Fibroblast of pulmonary artery (primary cell): ENCODE results near the gene DST.
"Not testable (repeated sequence)": the region's sequence is repeated elsewhere in the genome, so short reads cannot be mapped to it uniquely, and the experiment has no call there.

Experiments
- DNase-seq: peaks from one replicate; pipeline ENCODE4 v3.0.0-alpha.2; 2010; ENCODE audit warnings: low read depth
- H3K4me3 ChIP-seq: replicated peaks from 2 replicates; pipeline ENCODE4 v1.5.1; 2011; ENCODE audit warnings: low read depth, mild to moderate bottlenecking, control low read depth, low read length, moderate library complexity
- CTCF ChIP-seq: IDR thresholded peaks from 2 replicates; pipeline ENCODE4 v1.5.1; 2011; ENCODE audit warnings: mild to moderate bottlenecking, control low read depth, low read length, inconsistent platforms; ENCODE audit errors: missing control alignments

The DST gene

DNA sequence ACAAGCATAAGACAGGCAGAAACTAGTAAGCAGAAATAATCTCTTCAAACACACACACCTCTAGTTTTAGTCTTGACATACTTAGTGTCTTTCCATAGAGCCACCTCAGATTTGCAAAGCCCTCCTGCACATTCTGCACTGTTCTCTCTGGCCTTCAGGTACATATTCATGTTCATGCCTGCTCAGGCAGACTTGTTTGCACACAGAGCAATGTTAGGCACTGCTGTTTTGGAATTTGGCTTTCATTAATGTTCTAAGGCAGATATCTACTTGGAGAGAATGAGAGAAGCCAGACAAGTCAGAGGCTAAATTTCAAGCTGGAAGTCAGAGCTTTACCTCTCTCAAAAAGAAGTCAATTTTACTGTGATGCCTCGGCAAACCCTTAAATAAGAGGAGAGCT is 21.3 kb upstream of the DST start:
- no peak for DNase-seq
- TF ChIP-seq CTCF: no peak
- H3K4me3 ChIP-seq: no peak overlapping the region

DNA sequence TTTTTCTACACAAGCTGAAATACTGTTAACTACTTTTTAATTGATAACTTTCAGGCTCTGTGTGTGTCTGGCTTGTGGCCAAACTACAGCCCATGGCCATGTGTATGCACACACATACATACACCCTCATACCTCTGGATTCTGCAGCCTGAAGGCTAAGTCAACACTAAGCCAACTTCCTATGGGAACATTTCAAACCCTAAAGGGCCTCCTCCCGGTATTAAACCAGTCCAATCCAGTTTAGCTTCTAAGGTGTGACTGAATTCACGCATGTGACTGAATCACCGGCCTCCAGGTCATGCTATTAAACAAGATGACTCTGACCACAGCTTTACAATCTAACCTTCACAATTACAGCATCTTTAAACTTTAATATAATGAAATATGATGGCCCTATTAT is 20.7 kb upstream of the DST start:
- H3K4me3 ChIP-seq: no peak overlapping the region
- TF ChIP-seq CTCF: no peak

DNA sequence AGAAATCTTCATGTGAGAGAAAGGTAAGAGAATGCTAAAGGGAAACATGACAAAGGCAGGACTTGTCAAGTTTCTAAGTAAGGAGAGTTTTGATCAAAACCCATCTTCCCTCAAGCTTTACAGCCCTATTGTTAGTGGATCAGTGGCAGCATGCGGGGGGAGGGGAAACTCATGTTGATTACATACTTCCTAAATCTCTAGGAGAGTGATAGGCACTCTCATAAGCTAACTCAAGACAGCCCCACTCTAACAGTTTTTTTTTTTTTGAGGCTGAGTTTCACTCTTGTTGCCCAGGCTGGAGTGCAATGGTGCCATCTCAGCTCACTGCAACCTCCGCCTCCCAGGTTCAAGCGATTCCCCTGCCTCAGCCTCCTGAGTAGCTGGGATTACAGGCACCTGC is 18.6 kb upstream of the DST start:
- not testable (repeated sequence) for DNase-seq, H3K4me3 ChIP-seq

More for the DNA sequence above, 20.7 kb upstream of the DST start:
- no peak for DNase-seq

DNA sequence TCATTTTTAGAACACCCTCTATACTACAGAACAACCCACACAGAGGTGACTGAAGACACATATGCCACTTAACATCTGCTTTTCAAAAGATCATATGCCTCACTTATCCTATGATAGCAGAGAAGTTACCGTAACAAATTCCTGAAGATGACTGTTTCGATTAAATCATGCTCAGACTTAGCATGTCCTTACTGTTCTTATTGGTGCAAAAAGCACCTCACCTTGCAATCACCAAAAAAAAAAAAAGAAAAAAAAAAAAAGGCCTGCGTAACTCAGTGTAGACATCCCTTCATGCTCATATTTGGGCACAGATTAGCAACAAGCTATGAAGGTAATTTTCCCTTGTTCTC is 17.7 kb upstream of the DST start:
- no peak for TF ChIP-seq CTCF
- DNase-seq: no peak

DNA sequence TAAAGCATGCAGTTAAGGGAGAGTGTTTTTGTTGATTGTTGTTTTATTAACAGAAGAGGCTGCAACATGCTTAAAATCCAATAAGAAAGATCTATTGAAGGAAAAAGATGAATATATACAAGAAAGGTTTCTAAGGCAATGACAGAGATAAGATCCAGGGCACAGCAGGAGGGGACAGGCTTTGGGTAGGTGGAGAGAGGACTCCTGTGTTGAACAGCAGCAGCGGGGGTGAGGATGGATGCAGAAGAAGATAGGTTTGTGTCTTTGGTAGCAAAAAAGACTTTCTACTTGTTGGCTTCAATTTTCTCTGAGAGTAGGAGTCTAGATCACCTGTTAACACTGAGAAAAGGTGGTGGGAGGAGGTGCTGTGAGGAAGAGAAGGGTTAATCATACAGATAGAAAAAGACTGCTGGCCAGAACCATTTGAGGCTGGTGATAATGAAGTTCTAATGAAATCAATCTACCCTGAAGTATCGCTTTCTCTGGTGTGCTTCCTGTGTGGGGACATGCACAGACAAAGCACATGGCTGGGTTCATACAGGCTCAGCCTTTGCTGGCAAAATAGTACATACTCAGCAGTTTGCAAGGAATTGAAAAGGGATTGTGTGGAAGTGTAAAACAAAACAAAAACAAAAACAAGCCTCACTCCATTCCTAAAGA is 17.2 kb upstream of the DST start:
- no peak for DNase-seq
- TF ChIP-seq CTCF: no peak
- no peak overlapping the region for H3K4me3 ChIP-seq

More for the DNA sequence above, 17.7 kb upstream of the DST start:
- H3K4me3 ChIP-seq: no peak overlapping the region

DNA sequence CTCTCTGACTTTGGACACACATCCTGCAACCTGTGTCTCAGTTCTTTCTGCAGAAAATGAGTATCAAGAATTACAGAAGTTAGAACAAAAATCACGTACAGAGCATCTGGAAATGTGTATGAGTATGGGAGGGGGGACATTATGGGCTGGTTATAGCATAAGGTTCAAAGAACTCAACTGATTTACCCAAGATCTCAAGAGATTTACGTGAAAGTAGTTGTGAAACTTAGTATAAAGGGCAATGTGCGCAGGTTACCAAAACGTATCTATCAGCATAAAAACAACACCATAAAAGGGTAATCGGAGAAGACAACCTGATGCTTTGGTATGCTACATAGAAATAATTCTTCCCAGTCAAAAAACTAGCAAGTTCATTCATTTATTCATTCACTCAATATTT is 15.6 kb upstream of the DST start:
- H3K4me3 ChIP-seq: no peak overlapping the region
- TF ChIP-seq CTCF: no peak
- no peak for DNase-seq

GRCh38 chr6:56657354-56657753 is 14.7 kb upstream of the DST start:
- TF ChIP-seq CTCF: no peak
- no peak overlapping the region for H3K4me3 ChIP-seq
- DNase-seq: no peak
